GM18502 (cell line): ENCODE measurements around the gene NAGPA.

ENCODE experiments used
- ATAC-seq: cut with Tn5 transposase; IDR thresholded peaks from one replicate; pipeline ENCODE4 v1.9.1; 2021; ENCODE audit warnings: mild to moderate bottlenecking; ENCODE audit not compliant: unreplicated experiment, poor library complexity

NAGPA gene

DNA sequence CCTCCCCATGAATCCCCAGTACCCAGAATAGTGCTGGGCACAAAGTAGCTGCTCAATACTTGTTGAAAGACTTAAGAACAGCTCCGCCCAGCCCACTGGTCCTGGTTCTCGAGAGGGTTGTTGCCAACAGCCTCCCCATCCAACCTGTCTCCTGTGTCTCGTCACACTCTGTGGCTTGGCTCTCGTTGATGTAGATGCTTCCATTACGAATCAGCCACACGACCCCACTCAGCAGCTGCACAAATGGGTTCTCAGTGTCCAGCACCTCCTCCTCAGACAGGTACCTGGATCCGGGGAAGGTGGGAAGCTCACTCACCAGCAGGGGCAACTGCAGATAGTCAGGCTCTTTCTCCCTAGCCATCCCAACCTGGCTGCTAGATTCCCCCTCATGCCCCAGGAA, 2.1 kb downstream of the NAGPA start:
- no peak for ATAC-seq

DNA sequence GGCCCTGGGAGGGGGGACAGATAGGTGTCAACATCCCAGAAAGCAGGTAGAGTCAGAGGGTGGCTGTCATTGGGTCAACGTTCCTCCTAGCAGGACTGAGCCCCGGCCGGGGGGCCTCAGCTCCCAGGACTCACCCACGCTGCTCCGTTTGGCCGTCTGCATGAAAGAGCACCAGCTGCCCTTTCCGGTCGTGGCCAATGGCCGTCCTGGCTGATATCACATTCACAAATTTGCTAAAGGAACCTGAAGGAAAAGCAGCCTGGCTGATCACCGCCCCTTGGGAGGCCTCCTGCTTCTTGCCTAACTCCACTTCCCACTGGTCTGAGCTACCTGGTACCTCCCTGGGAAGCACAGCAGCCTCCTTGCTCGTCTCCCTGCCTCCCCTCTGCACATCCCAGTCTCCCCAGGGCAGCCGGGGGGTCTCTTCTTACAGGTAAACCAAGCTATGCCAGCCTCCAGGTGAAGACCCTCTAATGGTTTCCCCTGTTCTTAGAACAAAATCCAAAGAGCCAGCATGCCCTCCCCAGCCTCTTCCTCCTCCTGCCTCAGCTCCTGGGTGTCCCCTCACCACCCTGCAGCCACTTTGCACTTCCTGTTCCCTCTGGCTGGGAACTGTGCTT, 3.4 kb downstream of the NAGPA start:
- no peak for ATAC-seq

- no peak for ATAC-seq
These were observed 4.7 kb downstream of the NAGPA start for GRCh38 chr16:5028950-5029475.

- ATAC-seq: no peak
These were observed 6.0 kb downstream of the NAGPA start for GRCh38 chr16:5027575-5028235.

DNA sequence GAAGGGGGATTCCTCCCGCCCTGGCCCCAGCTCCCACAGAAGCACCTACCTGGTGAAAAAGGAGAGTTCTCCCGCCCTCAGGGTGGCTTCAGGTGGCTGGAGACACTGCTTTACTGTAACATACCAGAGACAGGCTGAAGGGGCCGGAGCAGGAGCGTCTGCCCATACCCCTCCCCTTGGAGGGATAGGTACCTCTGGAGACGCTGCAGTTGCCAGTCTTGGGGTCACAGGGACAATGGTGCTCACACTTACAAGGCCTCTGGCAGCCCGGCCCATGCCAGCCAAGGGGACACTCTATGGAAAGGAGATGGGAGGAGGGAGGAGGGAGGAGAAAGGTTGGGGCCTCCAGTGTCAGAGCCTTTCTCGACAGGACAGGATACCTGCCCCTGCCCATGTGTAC, 6.6 kb downstream of the NAGPA start:
- no peak for ATAC-seq

DNA sequence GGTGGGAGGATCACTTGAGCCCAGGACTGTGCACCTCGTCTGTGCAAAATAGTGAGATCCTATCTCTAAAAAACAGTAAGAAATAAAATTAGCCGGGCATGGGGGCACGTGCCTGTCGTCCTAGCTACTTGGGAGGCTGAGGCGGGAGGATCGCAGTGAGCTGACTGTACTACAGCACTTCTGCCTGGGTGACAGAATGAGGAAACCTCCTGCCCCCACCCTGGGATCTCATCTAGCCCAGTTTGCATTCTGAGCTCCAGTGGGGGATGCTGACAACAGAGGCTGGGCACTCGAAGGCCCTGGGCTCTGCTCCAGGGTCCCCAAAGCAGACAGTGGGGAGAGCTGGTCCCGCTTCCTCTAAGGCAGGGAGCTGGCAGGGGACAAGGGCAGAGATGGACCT, 7.1 kb downstream of the NAGPA start:
- no peak for ATAC-seq

DNA sequence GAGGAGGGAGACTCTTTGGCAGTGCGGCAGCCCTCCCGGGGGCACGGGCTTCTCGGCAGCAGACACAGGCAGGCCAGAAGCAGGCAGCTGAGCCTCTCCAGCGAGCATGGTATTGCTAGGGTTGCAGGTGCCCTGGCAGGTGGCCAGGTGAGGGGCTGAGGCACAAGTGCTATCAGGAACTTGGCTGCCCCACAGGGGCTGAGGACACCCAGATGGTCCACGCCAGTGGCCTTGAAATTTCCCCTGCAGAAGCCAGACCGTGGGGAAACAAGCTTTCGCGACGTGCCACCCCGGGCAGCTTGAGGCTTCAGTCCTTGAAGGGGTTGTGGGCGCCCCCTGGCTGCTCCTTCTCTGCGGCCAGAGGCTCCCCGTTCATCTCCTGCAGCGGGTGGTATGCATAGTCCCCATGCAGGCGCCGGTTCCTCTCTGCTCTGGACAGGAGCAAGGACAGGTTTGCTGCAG, 8.5 kb downstream of the NAGPA start:
- no peak for ATAC-seq

DNA sequence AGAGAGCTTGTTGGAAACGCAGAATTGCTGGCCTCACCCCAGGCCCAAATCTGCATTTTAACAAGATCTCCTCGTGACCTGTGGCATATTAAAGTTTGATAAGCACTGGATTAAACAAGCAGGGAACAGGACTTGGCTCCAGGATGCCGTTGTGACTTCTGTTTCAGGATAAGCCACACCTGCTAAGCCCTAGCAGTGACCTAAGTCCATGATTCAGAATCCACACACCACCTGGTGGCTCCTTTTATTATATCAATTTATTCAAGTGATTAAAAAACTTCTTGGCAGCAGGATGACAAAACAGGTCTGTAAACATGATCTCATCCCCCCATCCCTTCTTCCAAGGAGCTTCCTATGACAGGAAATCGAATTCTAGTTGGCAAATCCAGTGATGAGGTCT, 9.1 kb downstream of the NAGPA start:
- ATAC-seq: no peak

DNA sequence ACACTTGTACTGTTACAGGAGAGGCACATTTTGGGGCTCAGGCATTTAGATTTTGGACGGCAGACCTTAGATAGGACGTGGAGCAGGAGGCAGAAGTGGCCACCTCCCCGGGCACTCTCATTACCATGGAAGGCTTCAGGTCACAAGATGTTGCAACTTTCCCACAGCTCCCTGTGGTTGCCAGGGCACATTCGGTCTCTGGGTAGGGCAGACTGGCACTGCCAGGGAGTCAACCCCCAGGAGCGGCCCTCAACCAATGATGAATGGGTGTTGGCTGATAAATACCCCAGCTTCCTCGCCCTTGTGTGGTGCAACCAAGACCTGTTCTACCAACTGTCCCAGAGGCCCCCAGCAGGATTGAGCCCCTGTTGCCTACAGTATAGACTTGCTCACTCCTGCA, 11.2 kb downstream of the NAGPA start:
- ATAC-seq: no peak

DNA sequence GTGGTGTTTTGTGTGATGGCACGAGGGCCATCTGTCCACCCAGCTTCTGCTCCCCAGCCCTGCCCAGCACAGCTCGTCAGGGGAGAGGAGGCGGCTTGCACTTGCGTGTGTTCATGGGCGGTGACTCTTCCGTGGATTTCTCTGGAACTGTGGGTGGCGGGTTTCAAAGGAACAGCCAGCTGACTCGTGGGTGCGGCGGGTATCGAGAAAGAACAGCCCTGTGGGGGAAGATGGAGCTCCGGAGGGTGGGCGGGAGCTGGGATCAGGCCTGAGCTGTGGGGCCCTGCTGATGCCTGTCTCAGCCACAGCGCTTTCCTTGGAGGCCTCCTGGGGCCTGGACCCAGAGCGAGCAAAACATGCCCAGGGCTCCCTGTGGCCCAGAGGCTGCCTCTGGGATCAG, 13.2 kb downstream of the NAGPA start:
- no peak for ATAC-seq

GRCh38 chr16:5019775-5020174, 14.0 kb downstream of the NAGPA start:
- no peak for ATAC-seq

DNA sequence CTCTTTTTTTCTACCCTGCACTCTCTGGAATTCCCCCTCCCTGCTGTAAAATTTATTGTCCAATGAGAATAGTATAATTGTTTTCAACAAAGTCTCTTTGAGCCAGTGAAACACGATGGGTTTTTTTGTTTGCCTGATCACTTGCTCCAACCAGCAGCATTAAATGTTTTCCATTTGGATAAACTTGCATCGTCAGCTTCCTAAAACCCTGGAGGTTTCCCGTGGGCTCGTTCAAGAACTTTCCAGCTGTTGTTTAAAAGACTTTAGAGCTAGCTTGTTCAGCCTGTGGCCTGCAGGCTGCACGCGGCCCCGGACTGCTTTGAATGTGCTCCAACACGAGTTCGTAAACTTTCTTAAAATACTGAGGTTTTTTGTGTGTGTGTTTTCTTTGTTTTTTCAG, 14.9 kb downstream of the NAGPA start:
- no peak for ATAC-seq

- ATAC-seq: no peak
These were observed 16.1 kb downstream of the NAGPA start for GRCh38 chr16:5017678-5017969.

- no peak for ATAC-seq
These were observed 16.6 kb downstream of the NAGPA start for GRCh38 chr16:5016967-5017677.

- no peak for ATAC-seq
These were observed 17.8 kb downstream of the NAGPA start for GRCh38 chr16:5015887-5016286.

DNA sequence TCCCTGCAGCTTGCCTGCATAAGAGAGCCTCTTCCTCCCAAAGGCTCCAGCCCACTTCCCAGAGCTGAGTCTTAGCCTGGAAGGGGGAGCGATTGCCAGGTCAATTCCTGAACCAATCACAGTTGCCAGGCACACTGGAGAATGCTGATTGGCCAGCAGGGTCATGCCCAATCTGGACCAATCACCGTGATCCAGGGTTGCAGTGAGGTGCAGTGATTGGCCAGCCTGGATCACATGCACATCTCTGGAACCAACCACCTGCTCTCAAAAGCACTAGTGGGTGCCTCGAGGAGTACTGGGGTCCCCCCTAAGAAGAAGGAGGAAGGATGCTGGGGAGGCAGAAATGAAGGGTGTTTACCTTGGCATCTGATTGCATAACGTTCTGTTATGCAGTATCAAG, 18.4 kb downstream of the NAGPA start:
- ATAC-seq: no peak

DNA sequence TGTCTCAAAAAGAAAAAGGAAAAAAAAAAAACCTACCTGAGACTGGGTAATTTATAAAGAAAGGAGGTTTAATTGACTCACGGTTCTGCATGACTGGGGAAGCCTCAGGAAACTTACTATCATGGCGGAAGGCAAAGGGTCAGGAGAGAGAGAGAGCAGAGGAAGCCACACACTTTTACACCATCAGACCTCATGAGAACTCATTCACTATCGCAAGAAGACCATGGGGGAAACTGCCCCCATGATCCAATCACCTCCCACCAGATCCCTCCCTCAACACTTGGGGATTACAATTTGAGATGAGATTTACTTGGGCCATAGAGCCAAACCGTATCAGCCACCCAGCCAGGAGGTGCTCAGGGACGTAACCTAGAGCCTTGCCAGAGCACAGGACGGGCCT, 20.8 kb downstream of the NAGPA start:
- ATAC-seq: no peak

GRCh38 chr16:5011637-5012036, 22.1 kb downstream of the NAGPA start:
- no peak for ATAC-seq

DNA sequence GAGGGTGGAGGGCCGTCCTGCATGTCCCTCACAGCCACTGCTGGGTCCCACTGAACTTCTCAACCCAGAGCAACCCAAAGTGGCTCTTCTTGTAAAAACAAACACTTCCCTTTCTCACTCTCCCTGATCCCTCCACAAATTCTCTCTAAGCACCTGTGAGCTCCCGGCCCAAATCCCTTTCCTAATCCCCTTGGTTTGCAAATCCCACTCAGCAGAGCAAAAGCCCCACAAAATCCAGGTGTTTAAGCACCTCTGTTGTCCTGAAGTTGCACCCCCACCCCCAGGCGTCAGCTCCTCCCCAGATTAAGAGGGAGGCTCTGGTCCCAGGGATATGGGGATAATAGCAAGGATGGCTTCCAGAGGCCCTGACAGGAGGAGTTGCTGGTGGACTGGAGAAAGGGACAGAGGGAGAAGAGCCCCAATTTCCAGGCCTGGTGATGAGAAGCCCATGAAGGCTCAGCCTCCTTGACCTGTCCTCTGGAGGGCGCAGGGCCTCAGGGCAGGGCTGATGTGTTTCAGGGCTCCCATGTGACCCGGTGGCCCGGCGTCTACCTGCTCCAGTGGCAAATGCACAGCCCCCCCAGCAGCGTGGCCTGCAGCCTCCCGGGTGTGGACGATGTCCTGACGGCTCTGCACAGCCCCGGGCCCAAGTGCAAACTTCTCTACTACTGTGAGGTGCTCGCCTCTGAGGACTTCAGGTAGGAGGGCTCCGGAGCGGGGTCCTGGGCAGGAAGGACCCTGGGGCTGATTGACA, 23.0 kb downstream of the NAGPA start:
- ATAC-seq: no peak

GRCh38 chr16:5008311-5008731, 25.4 kb downstream of the NAGPA start:
- ATAC-seq: no peak

DNA sequence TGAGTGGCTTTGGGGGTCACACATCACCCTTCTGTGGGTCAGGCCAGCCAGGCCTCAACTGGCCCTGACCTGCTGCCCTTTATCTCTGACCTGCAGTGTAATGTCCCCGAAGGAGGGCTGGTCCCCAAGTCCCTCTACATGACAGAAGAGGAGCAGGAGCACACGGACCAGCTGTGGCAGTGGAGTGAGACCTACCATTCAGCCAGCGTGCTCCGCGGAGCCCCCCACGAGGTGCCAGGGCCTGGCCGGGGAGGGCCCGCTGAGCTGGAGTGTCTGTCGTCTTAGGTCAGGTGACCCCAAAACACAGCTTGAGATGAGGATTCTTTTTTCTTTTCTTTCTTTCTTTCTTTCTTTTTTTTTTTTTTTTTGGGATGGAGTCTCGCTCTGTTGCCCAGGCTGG, 26.5 kb downstream of the NAGPA start:
- ATAC-seq: no peak
